MCF 10A (cell line): ENCODE measurements around the gene BOK. TPM values are rescaled to one million over a fixed set of nuclear protein-coding genes. Genes with fewer than 3 reads are reported as not detected.

ENCODE experiments used
- BruUV-seq: library from RNA; stranded (reverse); fragments of 400-500 nt; replicated peaks from 2 replicates; lab custom pipeline; 2021; lab: Mats Ljungman, UMichigan
- CTCF ChIA-PET: fragments of 300-600 bp; sonication (Branson Sonifier 250); formaldehyde crosslinking; extraction: SDS; loops from one replicate; lab custom pipeline; 2021; ENCODE audit warnings: antibody characterized with exemption, inconsistent platforms; lab: Yijun Ruan, JAX
- POLR2A ChIA-PET: fragments of 300-600, 350-650 bp; sonication (Branson Sonifier 250); formaldehyde crosslinking; extraction: SDS; loops from one replicate; lab custom pipeline; 2020; ENCODE audit warnings: antibody characterized with exemption, inconsistent platforms; lab: Yijun Ruan, JAX
- DNase-seq: peaks from one replicate; pipeline ENCODE4 v3.0.0-alpha.2; 2018; ENCODE audit not compliant: unreplicated experiment
- H3K27ac Mint-ChIP-seq: one replicate; pipeline ENCODE4 v1.8.0; 2022; ENCODE audit warnings: mild to moderate bottlenecking, low read depth, mixed read lengths; ENCODE audit not compliant: unreplicated experiment
- H3K27me3 Mint-ChIP-seq: one replicate; pipeline ENCODE4 v1.8.0; 2022; ENCODE audit warnings: mixed read lengths; ENCODE audit not compliant: insufficient read depth, unreplicated experiment
- H3K36me3 Mint-ChIP-seq: one replicate; pipeline ENCODE4 v1.8.0; 2022; ENCODE audit warnings: mild to moderate bottlenecking, moderate library complexity, mixed read lengths; ENCODE audit not compliant: insufficient read depth, unreplicated experiment
- H3K4me1 Mint-ChIP-seq: one replicate; pipeline ENCODE4 v1.8.0; 2022; ENCODE audit warnings: mixed read lengths; ENCODE audit not compliant: insufficient read depth, unreplicated experiment
- H3K4me3 Mint-ChIP-seq: one replicate; pipeline ENCODE4 v1.8.0; 2022; ENCODE audit warnings: mild to moderate bottlenecking, moderate library complexity, mixed read lengths; ENCODE audit not compliant: unreplicated experiment
- H3K9me3 Mint-ChIP-seq: one replicate; pipeline ENCODE4 v1.8.0; 2022; ENCODE audit warnings: mixed read lengths; ENCODE audit not compliant: unreplicated experiment
- intact Hi-C: fragments of 100-400 bp; cut with micrococcal nuclease; formaldehyde crosslinking; loops from 2 replicates; pipeline ENCODE4 v1.14.1; 2022
- total RNA-seq: library from RNA; stranded (reverse); gene quantifications from 2 replicates; pipeline ENCODE4 v1.2.3, GENCODE V29; 2022
- TF ChIP-seq, protein P1 (sequence below): fragments of 200-600 bp; IDR thresholded peaks from one replicate; pipeline ENCODE4 v1.8.0; 2022; ENCODE audit warnings: antibody characterized with exemption, mild to moderate bottlenecking; ENCODE audit not compliant: unreplicated experiment

The BOK gene
- total RNA-seq, 1 experiment from 2014 or later: 18.6 TPM

DNA sequence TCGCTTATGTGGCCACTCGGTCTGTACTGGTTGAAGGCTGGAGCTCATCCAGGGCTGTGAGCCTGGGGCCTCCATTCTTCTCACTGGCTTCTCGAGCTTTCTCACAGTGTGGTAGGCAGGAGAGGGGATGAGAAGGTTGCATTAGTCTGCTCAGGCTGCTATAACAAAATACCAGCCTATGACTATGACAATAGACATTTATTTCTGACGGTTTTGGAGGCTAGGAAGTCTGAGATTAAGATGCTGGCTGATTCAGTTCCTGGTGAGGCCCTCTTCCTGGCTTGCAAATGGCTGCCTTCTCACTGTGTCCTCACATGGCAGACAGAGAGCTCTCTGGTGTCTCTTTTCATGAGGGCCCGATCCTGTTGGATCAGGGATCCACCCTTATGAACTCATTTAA, 44.0 kb upstream of the BOK start:
- H3K4me1 Mint-ChIP-seq: peaks cover 3% of the 10 kb centered on the region
- H3K9me3 Mint-ChIP-seq: peaks cover 12% of the 10 kb centered on the region
- POLR2A ChIA-PET: interaction anchor here (1.0 to 1.6 kb wide), 2 partner anchors 39 to 43 kb away, joined by 3 to 4 read pairs; no protein-coding TSS in a partner anchor
- H3K27ac Mint-ChIP-seq: no peak overlapping the region
- CTCF ChIA-PET: no interaction called here
- no peaks in the 10 kb centered on the region for H3K27me3 Mint-ChIP-seq
- TF ChIP-seq, protein P1, sequence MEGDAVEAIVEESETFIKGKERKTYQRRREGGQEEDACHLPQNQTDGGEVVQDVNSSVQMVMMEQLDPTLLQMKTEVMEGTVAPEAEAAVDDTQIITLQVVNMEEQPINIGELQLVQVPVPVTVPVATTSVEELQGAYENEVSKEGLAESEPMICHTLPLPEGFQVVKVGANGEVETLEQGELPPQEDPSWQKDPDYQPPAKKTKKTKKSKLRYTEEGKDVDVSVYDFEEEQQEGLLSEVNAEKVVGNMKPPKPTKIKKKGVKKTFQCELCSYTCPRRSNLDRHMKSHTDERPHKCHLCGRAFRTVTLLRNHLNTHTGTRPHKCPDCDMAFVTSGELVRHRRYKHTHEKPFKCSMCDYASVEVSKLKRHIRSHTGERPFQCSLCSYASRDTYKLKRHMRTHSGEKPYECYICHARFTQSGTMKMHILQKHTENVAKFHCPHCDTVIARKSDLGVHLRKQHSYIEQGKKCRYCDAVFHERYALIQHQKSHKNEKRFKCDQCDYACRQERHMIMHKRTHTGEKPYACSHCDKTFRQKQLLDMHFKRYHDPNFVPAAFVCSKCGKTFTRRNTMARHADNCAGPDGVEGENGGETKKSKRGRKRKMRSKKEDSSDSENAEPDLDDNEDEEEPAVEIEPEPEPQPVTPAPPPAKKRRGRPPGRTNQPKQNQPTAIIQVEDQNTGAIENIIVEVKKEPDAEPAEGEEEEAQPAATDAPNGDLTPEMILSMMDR: no peak
- intact Hi-C loops: no loop called here
- no TSS peak for BruUV-seq
- no peak overlapping the region for H3K4me3 Mint-ChIP-seq
- peaks cover 13% of the 10 kb centered on the region for H3K36me3 Mint-ChIP-seq
- no peak for DNase-seq

DNA sequence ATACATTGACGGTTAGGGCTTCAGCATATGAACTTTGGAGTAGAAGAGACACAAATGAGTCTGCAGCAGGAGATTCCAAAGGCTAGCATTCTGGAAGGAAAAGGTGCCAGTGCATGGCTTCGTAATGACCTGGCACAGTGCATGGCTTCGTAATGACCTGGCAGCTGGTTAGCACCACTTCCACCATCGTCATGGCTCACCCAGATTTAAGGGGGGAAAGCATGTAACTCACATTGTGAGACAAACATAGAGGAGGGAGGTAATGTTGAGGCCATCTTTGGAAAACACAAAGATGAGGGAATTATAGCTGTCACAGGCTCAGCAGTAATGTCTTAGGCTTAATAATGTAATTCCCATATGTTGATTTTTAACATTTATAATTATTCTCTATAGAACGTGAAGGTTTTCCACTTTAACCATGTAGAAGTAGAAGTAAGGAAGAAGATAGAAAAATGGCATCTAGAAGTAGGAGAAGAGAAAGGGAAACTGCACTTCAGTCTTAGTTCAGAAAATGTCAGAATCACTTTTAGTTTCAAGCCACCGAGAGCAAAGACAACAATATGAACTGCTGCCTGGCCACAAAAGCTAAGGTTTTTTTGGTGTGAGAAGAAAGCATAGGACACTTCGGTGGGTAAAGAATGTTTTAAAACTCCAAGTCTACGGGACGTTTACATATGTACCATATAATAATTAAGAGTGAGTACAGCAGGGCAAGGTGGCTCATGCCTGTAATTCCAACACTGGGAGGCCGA, 43.4 kb upstream of the BOK start:
- intact Hi-C loops: no loop called here
- DNase-seq: no peak
- Mint-ChIP-seq H3K36me3 (peaks cover 13% of the 10 kb centered on the region), H3K4me3 (no peak overlapping the region), H3K4me1 (no peaks in the 10 kb centered on the region), H3K27me3 (no peaks in the 10 kb centered on the region), H3K27ac (no peak overlapping the region), H3K9me3 (peaks cover 12% of the 10 kb centered on the region)
- no TSS peak for BruUV-seq
- CTCF ChIA-PET: no interaction called here
- POLR2A ChIA-PET: interaction anchor here (1.0 kb wide), 1 partner anchor 40 kb away, joined by 4 read pairs; no protein-coding TSS in a partner anchor
- TF ChIP-seq, protein P1: no peak

DNA sequence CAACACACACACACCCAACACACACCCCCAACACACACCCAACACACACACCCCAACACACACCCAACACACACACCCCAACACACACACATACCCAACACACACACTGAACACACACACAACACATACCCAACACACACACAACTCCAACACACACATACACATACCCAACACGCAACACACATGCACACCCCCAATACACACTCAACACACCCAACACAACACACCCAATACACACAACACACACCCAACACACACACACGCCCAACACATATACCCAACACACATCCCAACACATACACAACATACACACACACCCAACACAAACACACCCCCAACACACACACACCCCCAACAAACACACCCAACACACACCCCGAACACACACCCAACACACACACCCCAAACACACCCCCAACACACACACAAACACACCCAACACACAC, 42.0 kb upstream of the BOK start:
- ChIA-PET POLR2A (no interaction called here), CTCF (no interaction called here)
- H3K4me3 Mint-ChIP-seq: no peak overlapping the region
- no TSS peak for BruUV-seq
- H3K27ac Mint-ChIP-seq: no peak overlapping the region
- no peaks in the 10 kb centered on the region for H3K4me1 Mint-ChIP-seq
- intact Hi-C loops: no loop called here
- TF ChIP-seq, protein P1: no peak
- DNase-seq: no peak
- H3K9me3 Mint-ChIP-seq: peaks cover 12% of the 10 kb centered on the region
- no peaks in the 10 kb centered on the region for H3K27me3 Mint-ChIP-seq
- peaks cover 7% of the 10 kb centered on the region for H3K36me3 Mint-ChIP-seq

DNA sequence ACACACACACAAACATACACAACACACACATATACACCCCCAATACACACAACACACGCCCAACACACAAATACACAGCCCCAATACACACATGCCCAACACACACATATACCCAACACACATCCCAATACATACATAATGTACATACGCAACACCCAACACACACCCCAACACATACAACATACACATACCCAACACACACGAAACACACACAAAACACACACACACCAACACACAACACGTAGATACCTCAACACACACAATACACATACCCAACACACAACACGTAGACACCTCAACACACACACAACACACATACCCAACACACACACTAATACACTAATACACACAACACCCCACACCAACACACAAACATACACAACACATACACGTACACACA, 41.2 kb upstream of the BOK start:
- H3K4me1 Mint-ChIP-seq: no peaks in the 10 kb centered on the region
- no peak overlapping the region for H3K27ac Mint-ChIP-seq
- no peaks in the 10 kb centered on the region for H3K27me3 Mint-ChIP-seq
- no peak overlapping the region for H3K4me3 Mint-ChIP-seq
- intact Hi-C loops: no loop called here
- DNase-seq: no peak
- peaks cover 7% of the 10 kb centered on the region for H3K36me3 Mint-ChIP-seq
- ChIA-PET CTCF (interaction anchor here (0.6 kb wide), 1 partner anchor 361 kb away, joined by 3 read pairs; no protein-coding TSS in a partner anchor), POLR2A (no interaction called here)
- peaks cover 12% of the 10 kb centered on the region for H3K9me3 Mint-ChIP-seq
- TF ChIP-seq, protein P1: no peak
- BruUV-seq: no TSS peak
